NCI-H1092 (cell line): Measurements from ENCODE around the gene ATAD2B.
"Not testable (repeated sequence)": the region's sequence is repeated elsewhere in the genome, so short reads cannot be mapped to it uniquely, and the experiment has no call there.

ENCODE experiments used
- DNase-seq: peaks from one replicate; lab custom pipeline; 2025; lab: John Stamatoyannopoulos, UW

ATAD2B gene

DNA sequence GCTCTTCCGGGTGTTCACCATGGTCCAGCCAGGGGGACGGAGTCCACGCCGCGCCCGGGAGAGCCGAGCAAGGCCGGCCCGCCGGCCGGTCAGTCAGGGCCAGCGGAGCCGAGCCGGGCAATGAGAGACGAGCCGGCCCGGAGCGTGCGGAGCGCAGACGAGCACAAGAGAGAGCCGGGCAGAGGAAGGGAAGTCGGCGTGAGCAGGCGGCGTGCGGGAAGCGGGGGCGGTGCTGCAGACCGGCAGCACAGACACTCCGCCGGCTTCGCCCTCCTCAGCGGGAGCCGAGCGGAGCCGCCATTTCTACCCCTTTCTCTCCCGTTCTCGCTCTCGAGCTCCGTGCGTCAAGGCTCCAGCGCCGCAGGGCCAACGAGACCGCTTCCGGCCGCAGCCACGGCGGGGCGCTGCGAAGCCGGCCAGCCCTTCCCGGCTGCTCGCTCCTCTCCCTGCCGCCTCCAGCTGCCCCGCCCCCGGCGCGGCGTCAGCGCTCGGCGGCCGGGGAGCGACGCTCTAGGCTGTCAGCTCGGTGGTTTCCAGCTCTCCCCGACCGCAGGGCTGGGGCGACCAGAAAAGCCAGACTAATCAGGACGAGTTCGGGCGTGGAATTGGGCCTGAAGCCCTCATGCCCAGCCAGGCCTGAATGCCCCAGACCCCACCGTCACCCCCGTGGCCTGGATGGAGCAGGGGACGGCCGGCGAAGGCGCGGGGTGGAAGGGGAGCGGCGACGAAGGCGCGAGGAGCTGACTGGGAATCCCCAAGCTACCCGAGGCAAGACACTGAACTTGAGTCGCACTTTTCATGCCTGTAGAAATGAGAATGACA lies at the start of gene ATAD2B:
ATAD2B (minus strand) TSS at position 374 of the 822 bp plus-strand sequence; CDS start at position 21, 353 bp downstream.
- DNase-seq, result peak; percentile 85

DNA sequence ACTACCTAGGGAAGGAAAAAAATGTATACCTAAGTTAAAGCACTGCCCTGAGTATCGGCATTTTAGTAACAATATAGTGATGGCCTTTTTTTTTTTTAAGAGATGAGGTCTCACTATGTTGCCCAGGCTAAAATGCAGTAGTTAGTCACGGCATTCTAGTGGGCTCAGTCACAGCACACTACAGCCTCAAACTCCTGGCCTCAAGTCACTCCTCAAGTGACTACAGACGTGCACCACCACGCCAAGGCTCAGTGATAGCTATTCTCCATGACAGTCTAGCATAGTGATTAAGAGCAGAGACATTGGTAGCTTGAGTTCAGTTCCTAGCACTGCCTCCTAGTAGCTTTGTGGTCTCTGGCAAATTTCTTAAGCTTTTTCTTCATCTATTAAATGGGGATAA lies 40.9 kb upstream of the ATAD2B start:
- DNase-seq, result no peak

DNA sequence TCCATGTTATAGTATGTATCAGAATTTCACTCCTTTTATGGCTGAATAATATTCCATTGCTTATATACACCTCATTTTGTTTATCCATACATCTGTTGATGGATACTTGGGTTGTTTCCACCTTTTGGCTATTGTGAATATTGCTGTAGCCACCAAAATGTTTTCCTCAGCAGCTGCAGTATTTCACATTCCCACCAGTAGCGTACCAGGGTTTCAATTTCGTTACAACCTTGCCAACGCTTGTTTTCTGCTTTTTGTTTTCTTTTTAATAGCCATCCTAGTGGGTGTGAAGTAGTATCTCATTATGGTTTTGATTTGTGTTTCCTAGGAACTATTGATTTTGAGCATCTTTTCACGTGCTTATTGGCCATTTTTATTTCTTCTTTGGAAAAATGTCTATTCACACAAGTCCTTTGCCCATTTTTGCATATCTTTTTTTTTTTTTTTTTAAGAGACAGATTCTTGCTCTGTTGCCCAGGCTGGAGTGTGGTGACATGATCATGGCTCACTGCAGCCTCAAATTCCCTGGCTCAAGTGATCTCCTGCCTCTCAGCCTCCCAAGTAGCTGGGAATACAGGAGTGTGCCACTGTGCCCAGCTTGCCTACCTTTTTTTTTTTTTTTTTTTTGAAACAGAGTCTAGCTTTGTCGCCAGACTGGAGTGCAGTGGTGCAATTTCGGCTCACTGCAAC lies 27.5 kb upstream of the ATAD2B start:
- no peak for DNase-seq

DNA sequence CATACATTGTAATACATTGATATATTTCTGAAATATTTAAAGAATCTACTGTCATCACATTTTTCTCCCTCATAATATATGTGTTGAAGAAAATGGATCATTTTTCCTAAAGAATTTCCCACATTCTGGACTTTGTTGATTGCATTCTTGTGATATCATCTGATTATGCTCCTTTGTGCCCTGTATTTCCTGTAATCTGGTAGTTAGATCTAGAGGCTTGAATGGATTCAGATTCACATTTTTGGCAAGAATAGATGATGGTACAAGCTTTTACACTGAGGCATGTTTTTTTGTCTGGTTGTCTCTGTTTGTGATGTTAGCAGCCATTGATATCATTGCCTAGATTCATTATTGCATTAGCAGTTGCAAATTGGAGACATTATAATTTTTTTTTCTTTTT lies 26.7 kb upstream of the ATAD2B start:
- DNase-seq, result no peak

DNA sequence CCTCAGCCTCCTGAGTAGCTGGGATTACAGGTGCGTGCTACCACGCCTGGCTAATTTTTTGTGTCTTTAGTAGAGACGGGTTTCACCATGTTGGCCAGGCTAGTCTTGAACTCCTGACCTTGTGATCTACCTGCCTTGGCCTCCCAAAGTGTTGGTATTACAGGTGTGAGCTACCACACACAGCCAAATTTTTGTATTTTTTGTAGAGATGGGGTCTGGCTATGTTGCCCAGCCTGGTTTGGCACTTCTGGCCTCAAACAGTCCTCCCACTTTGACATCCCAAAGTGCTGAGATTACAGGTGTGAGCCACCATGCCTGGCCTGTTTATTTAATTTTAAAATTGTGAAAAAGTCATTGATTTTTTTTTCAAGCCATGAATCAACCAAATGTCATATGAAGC lies 25.6 kb upstream of the ATAD2B start:
- not testable (repeated sequence) for DNase-seq

DNA sequence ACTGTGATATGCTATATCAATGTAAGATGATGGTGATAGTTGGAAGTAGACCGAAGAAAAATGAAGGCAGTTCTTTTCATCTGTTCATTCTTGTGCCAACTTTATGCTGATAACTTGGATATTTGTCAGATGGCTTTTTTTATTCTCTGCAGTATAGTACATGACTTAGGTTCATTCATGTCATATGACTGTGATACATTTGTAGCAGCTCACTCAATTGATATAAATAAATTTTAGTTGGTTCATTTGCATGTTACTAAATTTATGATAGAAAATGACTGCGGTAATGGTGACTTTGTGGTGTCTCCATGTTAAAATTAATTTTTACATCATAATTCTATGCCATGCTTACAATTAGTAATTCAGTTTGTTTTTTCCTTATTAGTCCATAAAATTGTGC lies 20.4 kb upstream of the ATAD2B start:
- no peak for DNase-seq

DNA sequence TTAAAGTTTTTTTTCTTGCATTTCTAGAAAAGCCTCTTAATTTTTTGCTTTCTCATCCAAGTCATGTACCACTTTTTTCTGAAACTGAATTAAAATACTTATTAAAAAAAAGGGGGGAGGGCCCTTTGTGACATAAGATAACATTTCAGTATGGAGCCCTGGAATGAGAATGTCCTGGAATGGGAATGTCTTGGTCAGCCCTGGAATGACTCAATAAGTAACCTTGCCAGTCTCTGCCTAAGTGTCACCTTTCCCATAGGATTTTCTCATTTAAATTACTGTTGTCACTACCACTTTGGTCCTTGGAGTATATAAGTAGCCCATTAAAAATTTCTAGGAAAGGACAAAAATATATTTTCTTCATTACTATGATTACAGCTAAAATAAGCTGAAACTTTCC lies 18.1 kb upstream of the ATAD2B start:
- DNase-seq, result no peak

DNA sequence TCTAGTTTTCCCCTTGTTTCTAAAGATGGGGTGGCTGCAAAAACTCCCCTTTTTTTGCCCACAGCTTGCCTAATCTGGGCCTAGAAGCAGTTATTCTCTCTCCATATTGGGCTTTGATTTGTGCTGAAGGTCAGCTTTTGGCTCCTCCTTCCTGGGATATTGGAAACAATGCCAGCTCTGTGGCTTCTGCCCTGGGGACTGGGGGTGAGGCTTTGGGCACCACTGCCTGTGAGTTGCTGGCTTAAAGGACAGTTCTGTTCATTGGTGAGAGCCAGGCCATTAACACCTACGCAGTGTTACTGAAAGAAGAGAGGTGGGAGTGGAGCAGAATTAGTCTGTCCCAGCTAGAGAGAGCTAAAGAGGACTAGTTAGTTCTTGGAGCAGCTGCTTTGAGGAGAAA lies 17.6 kb upstream of the ATAD2B start:
- no peak for DNase-seq

DNA sequence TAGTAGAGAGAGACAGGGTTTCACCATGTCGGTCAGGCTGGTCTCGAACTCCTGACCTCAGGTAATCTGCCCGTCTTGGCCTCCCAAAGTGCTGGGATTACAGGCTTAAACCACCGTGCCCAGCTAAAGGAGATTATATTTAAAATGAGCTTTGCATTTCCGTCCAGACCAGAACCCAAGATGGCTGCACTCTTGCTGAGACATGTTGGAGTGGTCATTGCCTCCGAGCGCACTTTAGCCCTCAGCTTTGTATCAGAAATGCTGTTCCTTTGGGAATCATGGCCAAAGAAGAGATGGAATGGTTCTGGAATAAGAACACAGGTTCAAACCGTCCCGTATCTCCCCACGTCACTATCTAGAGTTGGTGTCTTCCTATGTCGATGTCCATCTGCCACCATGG lies 16.7 kb upstream of the ATAD2B start:
- DNase-seq, result no peak

DNA sequence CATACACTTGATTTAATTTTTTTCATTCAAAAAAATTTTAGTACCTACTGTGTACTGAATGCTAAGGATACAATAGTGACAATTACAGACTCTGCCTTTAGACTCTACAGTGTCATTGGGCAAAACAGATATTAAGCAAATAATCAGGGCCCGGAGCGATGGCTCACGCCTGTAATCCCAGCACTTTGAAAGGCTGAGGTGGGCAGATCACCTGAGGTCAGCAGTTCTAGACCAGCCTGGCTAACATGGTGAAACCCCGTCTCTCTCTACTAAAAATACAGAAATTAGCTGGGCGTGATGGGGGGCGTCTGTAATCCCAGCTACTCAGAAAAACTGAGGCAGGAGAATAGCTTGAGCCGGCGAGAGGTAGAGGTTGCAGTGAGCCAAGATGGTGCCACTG lies 14.7 kb upstream of the ATAD2B start:
- DNase-seq, result no peak

DNA sequence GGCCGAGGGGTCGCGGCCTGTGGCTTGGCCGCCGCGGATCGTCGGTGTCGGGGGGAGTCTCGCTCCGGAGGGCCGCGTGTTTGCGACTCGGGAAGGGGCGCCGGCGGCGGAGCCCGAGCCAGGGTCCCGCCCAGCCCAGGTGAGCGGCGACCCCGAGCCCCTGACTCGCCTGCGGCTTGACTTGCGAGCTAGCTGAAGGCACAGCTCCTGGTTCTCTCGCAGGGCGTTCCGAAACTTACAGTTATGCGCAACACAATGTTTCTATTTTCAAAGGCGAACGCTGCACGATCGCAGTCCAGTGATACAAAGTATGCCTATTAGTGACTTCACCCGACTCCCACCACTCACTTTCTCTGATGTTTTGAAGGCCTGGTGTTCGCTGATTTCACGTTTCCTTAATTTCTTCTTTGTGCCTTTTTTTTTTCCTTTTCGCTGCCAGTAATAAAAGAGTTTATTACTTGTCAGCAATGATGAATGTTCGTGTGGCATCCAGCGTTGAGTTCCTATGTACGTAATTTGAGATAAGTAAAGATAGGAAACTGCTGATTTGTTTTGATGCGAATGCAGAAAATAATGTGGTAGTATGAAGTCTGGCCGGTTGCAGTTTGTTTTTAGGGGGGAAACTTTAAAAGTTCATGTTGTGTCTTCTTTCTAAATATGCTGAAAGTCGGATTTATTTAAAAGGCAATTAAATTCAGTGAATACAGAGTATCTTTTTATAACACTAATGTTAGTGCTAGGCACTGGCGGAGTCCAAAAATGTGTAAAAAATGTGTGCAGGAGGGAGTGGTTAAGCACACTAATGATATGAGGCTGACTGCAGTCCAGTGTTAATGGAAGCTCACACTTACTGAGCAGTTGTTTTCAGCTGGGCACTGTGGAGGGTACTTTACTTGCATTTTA lies 14.0 kb upstream of the ATAD2B start:
- no peak for DNase-seq

DNA sequence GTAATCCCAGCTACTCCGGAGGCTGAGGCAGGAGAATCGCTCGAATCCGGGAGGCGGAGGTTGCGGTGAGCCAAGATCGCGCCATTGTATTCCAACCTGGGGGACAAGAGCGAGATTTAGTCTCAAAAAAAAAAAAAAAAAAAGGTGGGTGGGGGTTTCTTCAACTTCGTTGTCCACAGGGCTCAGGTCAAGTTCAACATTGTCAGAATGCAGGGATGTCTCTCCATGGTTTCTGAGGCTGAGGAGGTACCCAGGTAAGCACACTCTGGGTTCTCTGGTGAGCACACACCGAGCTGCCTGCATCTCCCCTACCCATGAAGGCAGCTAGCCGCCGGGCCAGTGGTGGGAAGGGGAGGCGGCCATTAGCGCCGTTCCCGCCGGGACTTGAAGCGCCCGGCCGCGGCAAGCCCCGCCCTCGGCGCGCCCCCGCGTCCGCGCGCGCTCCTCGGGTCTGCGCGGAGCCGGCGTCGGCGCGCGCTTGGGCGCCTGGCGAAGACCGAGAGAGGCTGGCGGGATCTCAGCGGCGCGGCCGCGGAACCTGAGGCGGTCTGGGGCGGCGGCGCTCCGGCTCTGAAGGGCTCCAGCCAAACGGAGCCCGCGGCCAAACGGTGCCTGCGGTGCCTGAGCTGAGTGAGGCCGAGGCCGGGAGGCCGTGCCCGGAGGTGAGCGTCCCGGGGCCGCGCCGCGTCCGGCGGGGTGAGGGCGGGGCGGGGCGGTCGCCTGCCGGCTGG lies 13.2 kb upstream of the ATAD2B start, which contains the start of gene UBXN2A:
UBXN2A (plus strand) TSS at position 477 of the 731 bp plus-strand sequence. CDS start 17,852 bp downstream, outside the sequence.
- DNase-seq, result peak; percentile 74

DNA sequence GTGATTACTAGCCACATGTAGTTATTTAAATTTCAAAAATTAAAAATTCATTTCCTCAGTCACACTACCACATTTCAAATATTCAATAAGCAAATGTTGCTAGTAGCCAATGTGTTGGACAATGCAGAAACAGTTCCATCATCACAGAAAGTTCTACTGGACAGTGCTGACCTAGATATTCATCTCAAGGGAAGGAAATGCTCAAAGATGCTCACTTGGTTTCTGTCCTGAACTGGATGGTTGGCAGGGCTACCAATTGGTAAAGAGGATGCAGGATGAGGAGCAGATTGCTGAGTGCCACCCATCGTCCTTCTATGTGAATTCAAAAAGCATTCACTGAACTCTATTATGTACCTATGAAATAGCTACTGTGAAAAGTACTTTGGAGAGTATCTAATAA lies 7.3 kb upstream of the ATAD2B start:
- no peak for DNase-seq

DNA sequence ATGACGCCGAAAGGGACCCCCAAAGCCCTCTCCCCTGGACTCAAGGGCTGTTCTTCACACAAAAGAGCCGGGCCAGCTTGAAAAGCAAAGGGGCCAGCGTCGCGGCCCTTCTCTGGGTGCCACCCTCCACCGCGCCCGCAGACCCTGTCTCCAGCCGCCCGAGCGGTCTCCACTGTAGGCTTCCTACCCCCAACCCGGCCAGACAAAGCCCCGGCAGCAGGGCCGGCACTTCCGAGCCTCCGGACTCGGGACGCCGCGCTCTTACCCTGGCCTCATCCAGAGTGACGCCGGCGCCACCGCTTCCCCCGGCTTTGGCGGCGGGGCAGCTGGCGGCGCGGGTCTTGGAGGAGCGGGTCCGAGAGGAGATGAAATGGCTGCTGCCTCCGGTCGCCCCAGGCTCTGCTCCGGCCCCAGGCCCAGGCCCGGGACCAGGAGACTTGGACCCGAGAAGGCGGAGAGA lies 603 bp downstream of the ATAD2B start:
- no peak for DNase-seq

DNA sequence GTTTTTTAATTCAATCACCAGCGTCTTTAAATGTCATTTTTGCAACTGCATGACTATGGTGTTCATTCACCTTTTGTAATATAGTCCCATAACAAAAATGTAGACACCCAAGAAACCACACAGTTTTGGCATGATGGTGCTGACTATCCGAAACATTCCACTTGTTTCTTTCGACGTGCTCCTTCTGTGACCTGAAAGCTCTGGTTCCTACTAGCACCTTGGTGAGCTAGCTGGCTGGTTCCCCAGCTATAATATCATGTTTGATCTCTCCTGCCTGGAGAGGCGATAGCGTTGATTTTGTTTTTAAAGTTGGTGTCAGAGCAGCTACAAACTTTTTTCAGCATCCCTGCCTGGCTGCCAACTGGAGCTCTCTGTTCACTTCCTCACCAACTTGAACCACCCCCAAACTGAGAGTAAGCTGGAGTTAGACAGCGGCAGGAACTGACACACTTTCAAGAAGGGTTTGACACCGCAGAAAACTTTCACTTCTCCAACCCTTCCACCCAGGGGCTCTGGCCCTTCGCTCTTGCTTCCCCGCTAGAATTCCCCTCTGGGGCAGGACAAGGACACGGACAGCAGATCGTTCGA lies 1.1 kb downstream of the ATAD2B start:
- DNase-seq, result no peak

DNA sequence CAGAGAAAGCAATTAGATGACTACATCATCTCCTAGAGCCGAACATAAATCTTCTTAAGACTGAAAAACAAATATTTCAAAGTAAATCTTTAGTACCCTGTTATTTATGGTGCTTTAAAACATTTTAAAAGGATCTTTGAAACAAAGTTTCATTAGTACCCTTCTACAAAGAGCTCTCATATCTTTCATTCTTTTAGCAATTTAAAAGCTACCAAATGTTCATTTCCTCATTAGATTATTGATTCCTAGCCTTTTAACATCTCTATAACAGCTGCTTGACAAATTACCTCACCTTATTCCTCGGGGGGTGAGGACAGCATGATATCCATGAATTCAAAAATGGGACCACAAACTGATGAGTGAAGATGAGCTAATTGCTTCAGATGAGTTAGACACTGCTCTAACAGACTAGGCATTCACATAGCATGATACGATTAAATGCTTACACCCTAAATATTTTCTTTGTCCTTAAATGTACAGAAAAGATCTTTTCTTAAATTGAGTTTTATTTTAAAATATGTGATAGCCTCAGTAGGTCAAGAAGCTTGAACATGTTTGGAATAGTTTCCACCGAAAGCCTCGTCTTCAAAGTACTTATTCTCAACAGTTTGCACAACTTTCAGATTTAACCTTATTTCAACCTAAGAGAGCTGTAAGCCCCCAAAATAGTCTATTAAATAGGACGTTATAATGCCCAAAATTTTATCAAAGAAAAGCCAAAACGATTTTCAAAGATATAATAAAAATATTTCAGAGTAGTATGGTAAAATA lies 2.1 kb downstream of the ATAD2B start:
- DNase-seq, result no peak

DNA sequence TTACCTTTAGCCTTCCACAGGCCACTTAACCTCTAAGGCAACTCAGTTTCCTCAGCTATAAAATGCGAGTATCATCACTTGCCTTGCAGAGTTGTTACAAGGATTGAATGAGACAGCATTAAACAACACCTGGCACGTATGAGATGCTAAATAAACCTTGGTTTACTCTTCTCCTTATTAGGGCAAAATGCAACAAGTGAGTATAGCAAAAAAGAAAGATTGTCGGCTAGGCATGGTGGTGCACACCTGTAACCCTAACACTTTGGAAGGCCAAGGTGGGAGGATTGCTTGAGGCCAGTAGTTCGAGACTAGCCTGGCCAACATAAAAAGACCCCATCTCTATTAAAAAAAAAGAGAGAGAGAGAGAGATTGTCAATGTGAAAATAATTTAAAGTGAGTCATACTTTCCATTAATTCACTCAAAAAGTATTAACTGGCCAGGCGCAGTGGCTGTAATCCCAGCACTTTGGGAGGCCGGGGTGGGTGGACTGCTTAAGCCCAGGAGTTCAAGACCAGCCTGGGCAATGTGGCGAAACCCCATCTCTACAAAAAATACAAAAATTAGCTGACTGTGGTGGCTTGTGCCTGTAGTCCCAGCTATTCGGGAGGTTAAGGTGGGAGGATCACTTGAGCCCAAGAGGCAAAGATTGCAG lies 8.0 kb downstream of the ATAD2B start:
- no peak for DNase-seq

DNA sequence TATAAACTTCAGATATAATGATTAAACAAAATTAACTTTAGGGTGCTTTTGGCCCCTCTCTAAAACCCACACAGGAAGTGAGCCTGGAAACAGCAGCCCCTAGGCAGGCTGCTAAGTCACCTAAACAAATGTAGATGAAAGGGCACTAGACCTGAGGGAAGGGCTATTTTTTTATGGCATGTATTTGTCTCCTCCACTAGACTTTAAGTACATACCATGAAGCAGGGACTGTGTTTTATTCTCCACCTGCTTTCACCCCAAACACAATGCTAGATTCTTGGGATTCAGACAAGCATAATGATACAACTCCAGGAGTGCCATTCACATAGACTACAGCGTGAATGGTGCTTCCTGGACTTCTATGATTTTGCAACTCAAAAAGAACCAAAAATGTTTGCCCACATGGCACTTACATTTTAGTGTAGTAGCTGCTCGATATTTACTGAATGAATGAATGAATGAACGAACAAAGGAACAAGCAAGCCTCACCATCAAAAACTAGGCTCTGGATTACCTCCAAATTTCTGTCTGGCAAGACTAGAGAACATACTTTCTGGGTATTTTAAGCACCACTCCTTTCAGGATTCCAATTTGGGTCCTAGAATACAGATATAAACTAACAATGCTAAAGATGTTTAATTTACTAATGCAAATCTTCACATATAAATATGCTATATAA lies 10.1 kb downstream of the ATAD2B start:
- no peak for DNase-seq

DNA sequence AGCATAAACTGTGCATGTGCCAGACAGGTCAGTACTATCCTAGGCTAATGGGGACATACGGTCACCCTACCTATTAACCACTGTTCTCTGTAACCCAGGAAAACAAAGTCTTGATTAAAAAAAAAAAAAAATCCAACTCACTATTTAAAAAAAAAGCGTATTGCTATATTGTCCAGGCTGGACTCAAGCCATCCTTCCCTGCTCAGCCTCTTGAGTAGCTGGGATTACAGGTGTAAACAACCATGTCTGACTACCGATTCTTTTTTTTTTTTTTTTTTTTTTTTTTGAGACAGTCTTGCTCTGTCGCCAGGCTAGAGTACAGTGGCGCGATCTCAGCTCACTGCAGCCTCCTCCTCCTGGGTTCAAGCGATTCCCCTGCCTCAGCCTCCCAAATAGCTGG lies 11.6 kb downstream of the ATAD2B start:
- DNase-seq, result no peak
